HUES64 (cell line): ENCODE data around the gene PELI3. TPM values are rescaled to one million over a fixed set of nuclear protein-coding genes. Genes with fewer than 3 reads are reported as not detected.
A peak's percentile ranks its signal among the peaks of the same experiment; 100 is the strongest.

Source experiments
- H3K27ac ChIP-seq: 2 replicates; pipeline ENCODE4 v1.7.0; 2013; ENCODE audit warnings: low read depth, low read length, inconsistent platforms
- H3K27me3 ChIP-seq: 2 replicates; pipeline ENCODE4 v1.6.1; 2013; ENCODE audit warnings: mild to moderate bottlenecking, low read length; ENCODE audit not compliant: insufficient read depth
- H3K36me3 ChIP-seq: 2 replicates; pipeline ENCODE4 v1.6.1; 2013; ENCODE audit warnings: mild to moderate bottlenecking, low read length; ENCODE audit not compliant: insufficient read depth
- H3K4me1 ChIP-seq: 2 replicates; pipeline ENCODE4 v1.6.1; 2013; ENCODE audit warnings: mild to moderate bottlenecking, low read length, moderate library complexity; ENCODE audit not compliant: insufficient read depth
- H3K4me3 ChIP-seq: 2 replicates; pipeline ENCODE4 v1.5.1; 2013; ENCODE audit warnings: mild to moderate bottlenecking, low read length, moderate library complexity
- H3K9ac ChIP-seq: 2 replicates; pipeline ENCODE4 v1.6.1; 2013; ENCODE audit warnings: mild to moderate bottlenecking, low read depth, low read length
- H3K9me3 ChIP-seq: 2 replicates; pipeline ENCODE4 v1.6.1; 2013; ENCODE audit warnings: low read depth, low read length; ENCODE audit not compliant: insufficient read depth
- WGBS: fragments of 150-250, 120-280 bp; methylation state at CpG from one replicate; pipeline ENCODE4 v1.1.7; 2013; ENCODE audit warnings: missing lambda C conversion rate; 5-methylcytosine and 5-hydroxymethylcytosine counted together
- polyA plus RNA-seq, 2 experiments: library from polyadenylated mRNA; stranded (reverse); fragments of 50-300 nt; gene quantifications; one replicate each; pipeline ENCODE4 v1.2.3, GENCODE V29; 2013

The PELI3 gene, protein sequence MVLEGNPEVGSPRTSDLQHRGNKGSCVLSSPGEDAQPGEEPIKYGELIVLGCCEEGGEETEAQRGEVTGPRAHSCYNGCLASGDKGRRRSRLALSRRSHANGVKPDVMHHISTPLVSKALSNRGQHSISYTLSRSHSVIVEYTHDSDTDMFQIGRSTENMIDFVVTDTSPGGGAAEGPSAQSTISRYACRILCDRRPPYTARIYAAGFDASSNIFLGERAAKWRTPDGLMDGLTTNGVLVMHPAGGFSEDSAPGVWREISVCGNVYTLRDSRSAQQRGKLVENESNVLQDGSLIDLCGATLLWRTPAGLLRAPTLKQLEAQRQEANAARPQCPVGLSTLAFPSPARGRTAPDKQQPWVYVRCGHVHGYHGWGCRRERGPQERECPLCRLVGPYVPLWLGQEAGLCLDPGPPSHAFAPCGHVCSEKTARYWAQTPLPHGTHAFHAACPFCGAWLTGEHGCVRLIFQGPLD
- polyA plus RNA-seq (2013, experiment 1 of 2), result 3.6 TPM
- polyA plus RNA-seq (2013, experiment 2 of 2), result 4.8 TPM

DNA sequence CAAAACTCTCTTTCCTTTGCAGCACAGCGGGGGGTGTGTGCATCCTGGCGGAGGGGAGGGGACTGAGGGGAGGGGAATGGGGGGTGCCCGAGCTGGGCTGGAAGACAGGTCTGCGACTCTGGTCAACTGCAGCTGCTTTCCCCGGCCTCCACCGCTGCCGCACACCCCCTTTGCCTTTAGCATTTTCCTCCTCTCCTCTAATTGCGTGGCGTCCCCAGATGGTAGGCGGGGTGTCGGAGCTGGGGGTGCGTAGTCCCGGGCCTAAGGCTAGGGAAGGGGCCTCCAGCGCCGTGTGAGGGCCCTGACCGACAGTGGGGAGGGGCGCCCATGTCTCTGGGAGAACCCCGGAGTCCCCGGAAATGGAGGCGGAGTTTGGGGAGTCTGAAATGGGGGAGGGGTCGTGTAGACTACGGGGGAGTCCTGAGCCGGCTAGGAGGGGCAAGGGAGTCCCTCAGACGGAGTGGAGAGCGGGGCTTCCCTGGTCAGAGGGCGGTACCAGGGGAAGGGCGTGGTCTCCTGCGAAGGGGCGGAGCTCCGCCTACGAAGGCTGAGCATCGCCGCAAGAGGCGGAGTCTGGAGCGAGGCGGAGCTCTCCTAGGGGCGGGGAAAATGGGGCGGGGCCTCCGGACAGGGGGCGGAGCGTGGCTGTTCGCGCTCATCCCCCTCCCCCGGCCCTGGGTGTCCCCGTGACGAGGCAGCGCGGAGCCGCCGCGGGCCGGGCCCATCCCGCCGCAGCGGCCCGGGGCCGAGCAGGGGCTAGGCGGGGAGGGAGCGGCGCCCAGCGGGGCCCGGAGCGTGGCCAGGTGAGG lies at the start of gene PELI3:
Gene PELI3 (plus strand): TSS at position 681 of the 809 bp plus-strand sequence. CDS start 1,224 bp downstream, outside the sequence.
- Histone ChIP-seq H3K27ac (peak within 1 kb of the TSS; percentile 34; the same call in 1 of the 2 replicates), H3K4me1 (peaks cover 14% of the 10 kb centered on the region), H3K9me3 (peaks cover 9% of the 10 kb centered on the region; the same call in 1 of the 2 replicates), H3K27me3 (no peaks in the 10 kb centered on the region), H3K9ac (peak within 1 kb of the TSS; percentile 64), H3K36me3 (0 out of 2 replicates have a peak, but pooled peaks cover 3% of the 10 kb centered on the region), H3K4me3 (peak within 1 kb of the TSS; percentile 77)
- WGBS, result under 1% methylated on average over 56 of the region's 63 CpGs

DNA sequence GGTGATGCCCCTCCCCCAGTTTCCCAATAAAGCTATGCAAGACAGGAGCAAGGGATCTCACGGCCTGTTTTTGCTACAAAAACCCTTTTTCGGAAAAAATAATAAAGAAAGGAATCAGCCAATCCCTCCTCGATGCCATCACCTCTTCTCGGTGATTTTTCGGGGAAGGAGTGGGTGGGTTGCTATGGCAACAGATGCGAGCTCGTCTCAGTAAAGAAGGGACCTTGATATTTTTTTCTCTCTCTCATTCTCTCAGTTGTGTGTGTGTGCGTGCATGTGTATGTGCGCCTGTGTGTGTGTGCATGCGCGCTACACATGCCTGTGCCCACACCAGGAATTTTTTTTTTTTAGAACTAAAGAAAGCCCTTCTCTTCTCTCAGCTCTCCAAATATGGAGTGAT lies 49.7 kb upstream of the PELI3 start:
- no peak overlapping the region for H3K27ac ChIP-seq
- H3K4me1 ChIP-seq, result peaks cover 42% of the 10 kb centered on the region
- no peak overlapping the region for H3K4me3 ChIP-seq
- no peaks in the 10 kb centered on the region for H3K9me3 ChIP-seq
- H3K36me3 ChIP-seq, result no peaks in the 10 kb centered on the region
- no peak overlapping the region for H3K9ac ChIP-seq
- peaks cover 27% of the 10 kb centered on the region for H3K27me3 ChIP-seq
- 78% methylated on average over 8 of the region's 11 CpGs for WGBS

DNA sequence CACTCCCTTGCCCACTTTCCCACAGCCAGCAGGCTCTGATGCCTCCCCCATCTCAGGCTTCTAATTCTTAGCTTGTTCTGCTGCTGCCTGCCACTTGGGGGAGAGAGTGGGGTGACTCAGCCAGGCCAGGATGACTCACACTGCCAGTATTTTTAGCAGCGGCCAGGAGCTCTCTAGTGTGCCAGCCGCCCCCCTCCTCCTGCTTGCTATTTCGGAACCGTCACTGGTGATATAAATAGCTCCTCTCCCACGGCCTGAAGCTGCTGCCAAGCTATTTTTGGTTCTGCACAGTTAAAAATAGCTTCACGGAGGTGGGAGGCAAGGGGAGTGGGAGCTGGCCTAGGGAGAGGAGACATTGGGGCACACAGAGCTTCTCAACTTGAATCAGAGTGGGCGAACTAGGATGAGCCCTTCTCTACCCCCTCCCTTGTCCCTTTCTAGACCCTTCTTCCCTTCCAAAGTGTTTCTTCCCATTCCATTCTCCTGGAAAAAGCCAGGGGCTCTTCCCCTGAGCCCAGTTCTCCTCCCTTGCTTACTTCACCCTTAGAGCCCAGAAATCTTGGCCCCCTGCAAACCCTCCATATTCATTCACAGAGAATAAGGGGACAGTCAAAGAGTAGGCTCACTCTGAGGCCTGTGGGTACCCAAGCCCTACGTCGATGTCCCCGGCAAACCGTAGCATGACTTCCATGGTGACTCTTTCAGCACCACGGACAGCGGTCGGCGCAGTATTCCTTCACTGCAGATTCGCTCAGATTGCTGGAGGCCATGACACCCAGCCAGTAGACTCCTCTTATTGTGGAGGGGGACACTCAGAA lies 48.3 kb upstream of the PELI3 start:
- Histone ChIP-seq H3K9ac (no peak overlapping the region), H3K4me1 (peaks cover 40% of the 10 kb centered on the region), H3K9me3 (no peaks in the 10 kb centered on the region), H3K27ac (peak overlapping the region; percentile 11; the same call in 1 of the 2 replicates), H3K36me3 (no peaks in the 10 kb centered on the region), H3K27me3 (peaks cover 27% of the 10 kb centered on the region), H3K4me3 (peak overlapping the region; percentile 16; the same call in 1 of the 2 replicates)
- WGBS, result 6% methylated on average over 16 of the region's 16 CpGs

DNA sequence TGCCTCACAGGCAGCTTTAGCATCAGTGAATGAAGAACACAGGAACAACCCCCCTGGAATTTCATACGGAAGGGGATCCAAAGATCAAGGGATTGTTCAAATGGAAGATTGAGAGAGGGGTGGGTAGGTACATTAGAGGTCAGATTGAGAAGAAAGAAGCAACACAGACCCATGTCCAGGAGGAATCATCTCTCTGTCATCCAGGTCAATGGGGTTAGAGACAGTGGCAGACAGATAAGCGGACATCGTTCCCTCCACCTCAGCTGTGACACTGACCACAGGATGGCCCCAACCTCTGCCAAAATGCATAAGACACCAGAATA lies 47.8 kb upstream of the PELI3 start:
- 69% methylated on average over 3 of the region's 3 CpGs for WGBS
- Histone ChIP-seq H3K9ac (no peak overlapping the region), H3K4me1 (peaks cover 34% of the 10 kb centered on the region), H3K36me3 (peaks cover 2% of the 10 kb centered on the region; the same call in 1 of the 2 replicates), H3K4me3 (no peak overlapping the region), H3K27me3 (peaks cover 27% of the 10 kb centered on the region), H3K27ac (no peak overlapping the region), H3K9me3 (no peaks in the 10 kb centered on the region)

DNA sequence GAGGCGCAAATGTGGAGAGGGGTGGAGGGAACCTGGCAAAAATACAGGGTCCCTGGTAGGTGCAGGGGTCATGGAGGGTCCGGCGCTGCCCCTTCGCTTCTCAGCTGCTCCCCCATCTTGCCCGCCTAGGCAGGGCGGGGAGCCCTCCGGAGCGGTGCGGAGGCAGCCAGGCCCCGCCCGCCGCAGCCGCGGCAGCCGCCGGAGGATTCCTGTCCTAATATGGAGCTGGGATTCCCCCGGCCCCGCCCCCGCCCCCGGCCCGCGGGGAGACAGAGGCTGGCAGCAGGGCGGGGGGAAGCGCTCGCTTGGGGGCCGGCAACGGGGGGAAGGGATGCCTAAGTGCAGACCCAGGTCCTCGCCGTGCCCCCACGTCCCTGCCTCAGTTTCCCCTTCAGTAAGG lies 46.9 kb upstream of the PELI3 start:
- 2% methylated on average over 30 of the region's 30 CpGs for WGBS

DNA sequence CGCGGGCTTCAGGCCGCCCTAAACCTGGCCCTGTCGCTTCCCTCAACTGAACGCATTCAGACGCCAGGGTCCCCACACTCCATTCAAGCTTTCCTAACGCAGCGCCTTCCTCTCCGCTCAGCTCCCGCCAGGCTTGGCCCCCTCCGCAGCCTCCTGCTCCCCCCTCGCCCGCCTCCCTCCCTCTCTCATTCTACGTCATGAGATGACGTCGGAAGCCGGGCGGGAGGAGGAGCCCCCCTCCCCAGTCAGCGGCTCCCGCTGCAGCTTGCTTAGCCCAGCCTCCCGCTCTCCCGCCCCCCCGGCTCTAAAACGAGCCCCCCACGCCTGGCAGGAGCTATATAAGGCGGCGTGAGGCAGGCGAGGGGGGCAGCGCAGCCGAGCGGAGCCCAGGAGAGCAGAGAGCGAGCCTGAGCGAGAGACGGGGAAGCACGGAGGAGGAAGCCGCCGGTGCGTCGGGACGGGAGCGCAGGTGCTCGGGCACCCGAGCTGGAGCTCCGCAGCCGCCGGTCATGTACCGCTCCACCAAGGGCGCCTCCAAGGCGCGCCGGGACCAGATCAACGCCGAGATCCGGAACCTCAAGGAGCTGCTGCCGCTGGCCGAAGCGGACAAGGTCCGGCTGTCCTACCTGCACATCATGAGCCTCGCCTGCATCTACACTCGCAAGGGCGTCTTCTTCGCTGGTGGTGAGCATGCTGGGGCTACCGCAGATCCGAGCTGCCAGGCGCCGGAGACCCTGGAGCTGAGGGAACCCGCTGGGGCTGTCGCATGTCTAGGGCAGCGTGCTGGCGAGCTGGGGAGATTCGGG lies 45.8 kb upstream of the PELI3 start, which contains the start of gene NPAS4:
Gene NPAS4 (plus strand): TSS at position 365 of the 806 bp plus-strand sequence. CDS start 145 bp downstream, at position 510.
- no peak within 1 kb of the TSS for H3K9ac ChIP-seq
- H3K36me3 ChIP-seq, result peaks cover 5% of the 10 kb centered on the region; the same call in 1 of the 2 replicates
- peaks cover 27% of the 10 kb centered on the region for H3K27me3 ChIP-seq
- H3K27ac ChIP-seq, result no peak within 1 kb of the TSS
- H3K4me3 ChIP-seq, result peak within 1 kb of the TSS; percentile 50
- peaks cover 22% of the 10 kb centered on the region for H3K4me1 ChIP-seq
- whole genome bisulfite sequencing, result 2% methylated on average over 70 of the region's 71 CpGs
- no peaks in the 10 kb centered on the region for H3K9me3 ChIP-seq

More for the DNA sequence above, 46.9 kb upstream of the PELI3 start:
- H3K4me1 ChIP-seq, result peaks cover 27% of the 10 kb centered on the region
- no peaks in the 10 kb centered on the region for H3K9me3 ChIP-seq
- H3K27me3 ChIP-seq, result peaks cover 27% of the 10 kb centered on the region
- H3K36me3 ChIP-seq, result peaks cover 5% of the 10 kb centered on the region; the same call in 1 of the 2 replicates
- H3K9ac ChIP-seq, result no peak overlapping the region
- peak overlapping the region; percentile 50 for H3K4me3 ChIP-seq
- H3K27ac ChIP-seq, result no peak overlapping the region

DNA sequence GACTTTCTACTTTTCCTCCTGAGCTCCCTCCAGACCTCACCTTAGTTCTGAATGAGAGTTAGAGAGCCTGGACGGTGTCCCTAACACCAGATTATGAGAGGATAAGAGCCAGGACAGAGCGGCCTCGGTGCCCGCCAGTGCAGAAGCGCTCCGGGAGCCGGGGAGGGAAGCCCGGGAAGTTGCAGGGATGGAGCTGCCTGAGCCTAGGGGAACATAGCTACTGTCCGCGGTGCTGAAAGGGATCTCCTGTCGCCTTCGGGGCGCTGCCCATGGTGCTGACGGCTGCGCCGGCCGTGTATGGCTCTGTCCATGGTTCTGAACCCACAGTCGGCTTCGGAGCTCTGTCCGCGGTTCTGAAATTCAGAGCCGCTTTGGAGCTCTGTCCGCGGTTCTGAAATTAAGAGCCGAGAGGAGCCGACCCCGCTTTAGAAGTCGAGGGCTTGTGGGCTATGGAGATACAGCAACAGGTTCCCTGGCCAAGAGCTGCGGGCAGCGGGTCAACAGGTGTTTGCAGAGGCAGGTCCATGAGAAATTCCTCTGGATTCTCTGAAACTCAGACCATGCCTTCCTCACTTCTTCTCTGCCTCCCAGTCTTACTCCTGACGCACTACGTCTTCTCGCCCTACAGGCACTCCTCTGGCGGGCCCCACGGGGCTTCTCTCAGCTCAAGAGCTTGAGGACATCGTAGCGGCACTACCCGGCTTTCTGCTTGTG lies 45.1 kb upstream of the PELI3 start:
- no peaks in the 10 kb centered on the region for H3K9me3 ChIP-seq
- no peak overlapping the region for H3K9ac ChIP-seq
- H3K27ac ChIP-seq, result no peak overlapping the region
- H3K4me1 ChIP-seq, result peaks cover 22% of the 10 kb centered on the region
- 18% methylated on average over 38 of the region's 38 CpGs for WGBS
- peaks cover 5% of the 10 kb centered on the region; the same call in 1 of the 2 replicates for H3K36me3 ChIP-seq
- H3K27me3 ChIP-seq, result peaks cover 27% of the 10 kb centered on the region
- H3K4me3 ChIP-seq, result peak overlapping the region; percentile 50

DNA sequence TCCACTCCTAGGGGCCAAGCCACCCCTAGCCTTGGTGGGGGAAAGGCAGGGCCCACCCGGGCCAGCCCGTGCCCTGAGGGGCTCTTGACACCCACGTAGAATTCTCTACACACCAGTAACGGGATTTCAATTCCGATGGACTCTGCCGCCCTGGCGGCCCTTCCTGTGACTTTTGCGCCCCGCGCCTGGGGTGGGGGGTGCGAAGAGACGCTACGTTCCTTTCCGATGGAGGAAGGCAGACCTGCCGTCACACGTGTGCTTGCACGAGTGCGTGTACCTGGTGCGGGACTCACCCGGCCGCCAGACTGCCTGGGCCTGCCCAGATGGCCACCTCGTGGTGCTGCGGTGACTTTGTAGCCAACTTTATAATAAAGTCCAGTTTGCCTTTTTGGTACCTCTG lies 40.4 kb upstream of the PELI3 start:
- Histone ChIP-seq H3K4me3 (no peak overlapping the region), H3K9ac (no peak overlapping the region), H3K36me3 (peaks cover 5% of the 10 kb centered on the region; the same call in 1 of the 2 replicates), H3K4me1 (no peaks in the 10 kb centered on the region), H3K9me3 (no peaks in the 10 kb centered on the region), H3K27ac (no peak overlapping the region), H3K27me3 (peaks cover 2% of the 10 kb centered on the region)
- 92% methylated on average over 23 of the region's 23 CpGs for WGBS

DNA sequence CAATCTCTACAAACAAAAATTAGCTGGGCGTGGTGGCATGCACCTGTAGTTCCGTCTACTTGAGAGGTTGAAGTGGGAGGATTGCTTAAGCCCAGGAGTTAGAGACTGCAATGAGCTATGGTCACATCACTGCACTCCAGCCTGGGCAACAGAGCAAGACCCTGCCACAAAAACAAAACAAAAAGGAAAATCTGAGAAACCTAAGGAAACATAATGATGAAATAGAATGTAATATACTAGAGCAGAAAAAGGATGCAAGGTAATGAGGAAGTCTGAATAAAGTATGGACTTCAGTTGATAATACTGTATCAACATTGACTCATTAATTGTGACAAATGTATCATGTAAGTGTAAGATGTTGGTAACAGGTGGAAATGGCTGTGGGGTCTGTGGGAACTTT lies 37.8 kb upstream of the PELI3 start:
- 96% methylated on average over 2 of the region's 2 CpGs for WGBS
- no peaks in the 10 kb centered on the region for H3K4me1 ChIP-seq
- H3K4me3 ChIP-seq, result no peak overlapping the region
- peaks cover 14% of the 10 kb centered on the region; the same call in 1 of the 2 replicates for H3K36me3 ChIP-seq
- H3K9ac ChIP-seq, result no peak overlapping the region
- H3K9me3 ChIP-seq, result no peaks in the 10 kb centered on the region
- H3K27ac ChIP-seq, result no peak overlapping the region
- H3K27me3 ChIP-seq, result no peaks in the 10 kb centered on the region
